ENCODE data around the gene TOMT. TPM values are rescaled to one million over a fixed set of nuclear protein-coding genes. Genes with fewer than 3 reads are reported as not detected.

TOMT gene
- total and polyA plus RNA-seq, 9 donors = not detected

- DNase-seq = no peak
- no peaks in the 10 kb centered on the region for H3K36me3 ChIP-seq
- WGBS, 3 donors = 84 to 91% (median 86%) methylated on average over 4 of the region's 4 CpGs
- H3K27me3 ChIP-seq = no peaks in the 10 kb centered on the region
- TF ChIP-seq EP300 (IDR thresholded peaks at IDR 0.05) (no peak), POLR2A (IDR thresholded peaks at IDR 0.05) (no peak), CTCF (IDR thresholded peaks at IDR 0.05) (no peak)
- H3K9me3 ChIP-seq = no peaks in the 10 kb centered on the region
- H3K4me3 ChIP-seq = no peak overlapping the region
- H3K27ac ChIP-seq = no peak overlapping the region
- no peaks in the 10 kb centered on the region for H3K4me1 ChIP-seq (ENCODE audit: insufficient read depth)
- intact Hi-C loops (cut with DNase I) = loop anchor here in 1 of 4 donors (10.0 kb wide), 1 partner anchor 162 kb away; no protein-coding TSS in a partner anchor
These were observed 31.0 kb downstream of the TOMT start for GRCh38 chr11:72136684-72137262.

- Histone ChIP-seq H3K27me3 (no peaks in the 10 kb centered on the region), H3K4me3 (no peak overlapping the region), H3K9me3 (no peaks in the 10 kb centered on the region), H3K36me3 (no peaks in the 10 kb centered on the region), H3K4me1 (ENCODE audit: insufficient read depth) (no peaks in the 10 kb centered on the region), H3K27ac (no peak overlapping the region)
- 64 to 68% (median 67%) methylated on average over 12 of the region's 12 CpGs for WGBS, 3 donors
- intact Hi-C loops (cut with DNase I) = loop anchor here in 1 of 4 donors (10.0 kb wide), 1 partner anchor 164 kb away; no protein-coding TSS in a partner anchor
- DNase-seq = no peak
- TF ChIP-seq POLR2A (IDR thresholded peaks at IDR 0.05) = no peak
- TF ChIP-seq CTCF (IDR thresholded peaks at IDR 0.05) = no peak
- TF ChIP-seq EP300 (IDR thresholded peaks at IDR 0.05) = no peak
These were observed 33.2 kb downstream of the TOMT start for GRCh38 chr11:72138821-72139390.

GRCh38 chr11:72139500-72139899 is 33.8 kb downstream of the TOMT start:
- intact Hi-C loops (cut with DNase I) = loop anchor here in 1 of 4 donors (10.0 kb wide), 1 partner anchor 165 kb away; no protein-coding TSS in a partner anchor

GRCh38 chr11:72140661-72141060 is 34.9 kb downstream of the TOMT start:
- H3K36me3 ChIP-seq = no peaks in the 10 kb centered on the region
- H3K4me3 ChIP-seq = no peak overlapping the region
- no peaks in the 10 kb centered on the region for H3K9me3 ChIP-seq
- DNase-seq = no peak
- intact Hi-C loops (cut with DNase I) = no loop called here
- H3K27me3 ChIP-seq = no peaks in the 10 kb centered on the region
- TF ChIP-seq POLR2A (IDR thresholded peaks at IDR 0.05) (no peak), EP300 (IDR thresholded peaks at IDR 0.05) (no peak), CTCF (IDR thresholded peaks at IDR 0.05) (no peak)
- H3K27ac ChIP-seq = no peak overlapping the region
- no peaks in the 10 kb centered on the region for H3K4me1 ChIP-seq (ENCODE audit: insufficient read depth)
- WGBS, 3 donors = 88 to 100% (median 91%) methylated on average over 2 of the region's 2 CpGs

More at GRCh38 chr11:72139500-72139899, 33.8 kb downstream of the TOMT start:
- no peaks in the 10 kb centered on the region for H3K36me3 ChIP-seq
- H3K27ac ChIP-seq = no peak overlapping the region
- H3K9me3 ChIP-seq = no peaks in the 10 kb centered on the region
- H3K27me3 ChIP-seq = no peaks in the 10 kb centered on the region
- H3K4me1 ChIP-seq (ENCODE audit: insufficient read depth) = no peaks in the 10 kb centered on the region
- TF ChIP-seq CTCF (IDR thresholded peaks at IDR 0.05) (no peak), EP300 (IDR thresholded peaks at IDR 0.05) (no peak), POLR2A (IDR thresholded peaks at IDR 0.05) (no peak)
- 71 to 76% (median 71%) methylated on average over 11 of the region's 11 CpGs for WGBS, 3 donors
- no peak overlapping the region for H3K4me3 ChIP-seq
- no peak for DNase-seq

Data from ovary (tissue), 9 donors.